HS-5 (cell line): ENCODE measurements around the gene SPECC1.
A peak's percentile ranks its signal among the peaks of the same experiment; 100 is the strongest.
"Not testable (repeated sequence)": the region's sequence is repeated elsewhere in the genome, so short reads cannot be mapped to it uniquely, and the experiment has no call there.

Experiments
- DNase-seq: peaks from one replicate; pipeline ENCODE4 v3.0.0-alpha.2; 2012; ENCODE audit warnings: low read depth

The SPECC1 gene

DNA sequence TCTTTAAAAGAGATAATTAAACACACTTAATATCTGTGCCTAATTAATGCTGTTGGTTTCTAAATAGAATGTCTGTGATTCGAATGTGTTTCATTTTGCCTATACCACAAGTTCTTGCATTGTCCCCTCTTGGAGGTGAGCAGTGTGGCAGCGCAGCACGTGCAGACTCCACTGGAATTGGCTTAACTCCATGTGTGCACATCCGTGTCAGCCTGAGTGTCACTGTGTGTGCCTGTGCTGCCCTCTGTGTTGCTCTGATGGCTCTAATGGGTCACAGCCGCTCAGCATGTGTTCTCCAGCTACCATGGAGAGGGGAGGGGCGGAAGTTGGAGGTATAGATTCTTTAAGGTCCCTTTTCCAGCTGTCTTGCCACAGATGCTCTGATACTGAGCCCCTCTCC is 226.6 kb downstream of the SPECC1 start:
- DNase-seq: no peak

DNA sequence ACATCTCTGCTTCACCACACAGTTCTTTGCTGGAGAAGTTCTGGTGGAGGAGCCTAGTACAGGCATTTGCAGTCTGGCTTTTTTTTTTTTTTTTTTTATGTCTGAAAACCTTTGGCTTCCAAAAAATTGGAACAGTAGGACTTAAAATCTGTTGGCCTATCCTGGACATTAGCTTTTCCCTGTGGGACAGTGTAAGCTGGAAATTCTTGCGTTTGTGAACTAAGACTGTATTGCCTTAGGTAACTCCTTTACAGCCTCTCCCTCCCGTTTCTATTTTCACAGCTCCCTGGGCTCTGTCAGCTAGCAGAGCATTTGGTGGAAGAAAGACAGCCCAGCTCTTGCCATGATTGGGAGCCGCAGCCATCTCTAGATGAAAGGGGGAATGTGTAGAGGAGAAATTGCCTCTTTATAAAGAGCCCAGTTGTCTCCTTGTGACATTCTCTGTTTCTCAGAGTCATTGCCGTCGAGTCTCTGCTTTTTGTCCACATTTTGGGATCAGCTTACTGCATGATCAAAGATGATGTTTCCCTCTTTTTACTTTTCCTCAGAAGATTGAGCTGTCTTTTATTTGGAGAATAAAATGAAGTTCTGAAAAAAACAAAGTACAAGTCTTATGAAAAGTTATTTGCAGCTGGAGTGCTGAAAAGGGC is 227.5 kb downstream of the SPECC1 start:
- no peak for DNase-seq

DNA sequence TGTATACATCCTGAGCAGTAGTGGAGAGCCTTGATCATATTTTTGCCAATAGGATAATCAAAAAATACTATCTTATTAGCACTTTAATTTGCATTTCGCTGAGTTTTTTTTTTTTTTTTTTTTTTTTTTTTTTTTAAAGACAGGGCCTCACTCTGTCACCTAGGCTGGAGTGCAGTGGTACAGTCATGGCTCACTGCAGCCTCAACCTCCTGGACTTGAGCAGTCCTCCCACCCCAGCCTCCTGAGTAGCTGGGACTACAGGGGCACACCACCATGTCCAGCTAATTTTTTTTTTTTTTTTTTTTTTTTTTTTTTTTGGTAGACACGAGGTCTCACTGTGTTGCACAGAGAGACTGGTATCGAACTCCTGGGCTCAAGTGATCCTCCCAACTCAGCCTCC is 230.6 kb downstream of the SPECC1 start:
- DNase-seq: not testable (repeated sequence)

DNA sequence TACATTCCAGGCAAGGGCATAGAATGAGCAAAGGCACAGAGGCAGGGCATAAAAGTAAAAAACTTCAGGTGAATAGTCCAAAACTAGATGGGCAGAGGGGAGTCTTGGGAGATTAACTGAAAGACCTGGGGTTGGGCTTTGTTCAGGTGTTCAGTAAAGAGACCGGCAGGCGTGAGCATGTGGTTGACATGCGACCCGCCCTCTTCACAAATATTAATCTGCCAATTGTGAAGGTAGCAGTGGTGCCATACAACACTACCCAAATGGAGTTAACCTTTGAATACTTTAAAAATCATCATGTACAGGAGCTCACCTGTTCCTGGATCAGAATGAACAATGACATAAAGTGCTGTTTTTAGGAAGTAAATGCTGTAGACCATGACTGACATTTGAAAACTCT is 232.7 kb downstream of the SPECC1 start:
- DNase-seq: no peak

DNA sequence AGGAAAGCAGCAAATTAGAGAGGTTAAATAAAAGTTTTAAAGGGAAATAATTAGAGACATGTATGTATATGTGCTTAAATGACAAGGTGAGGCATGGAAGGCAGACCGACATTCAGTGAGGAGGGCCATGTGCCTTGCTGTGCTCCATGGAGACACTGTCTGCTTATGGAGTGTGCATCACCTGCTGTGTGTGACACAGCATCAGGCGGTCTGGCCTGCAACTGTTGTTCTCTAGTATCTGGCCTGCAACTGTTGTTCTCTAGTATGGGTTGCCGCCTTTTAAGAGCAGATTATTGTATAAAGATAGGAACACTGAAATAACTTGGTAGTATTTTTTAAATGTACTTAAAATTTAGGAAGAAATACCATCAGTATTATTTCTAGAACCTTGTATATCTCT is 233.1 kb downstream of the SPECC1 start:
- DNase-seq: no peak

DNA sequence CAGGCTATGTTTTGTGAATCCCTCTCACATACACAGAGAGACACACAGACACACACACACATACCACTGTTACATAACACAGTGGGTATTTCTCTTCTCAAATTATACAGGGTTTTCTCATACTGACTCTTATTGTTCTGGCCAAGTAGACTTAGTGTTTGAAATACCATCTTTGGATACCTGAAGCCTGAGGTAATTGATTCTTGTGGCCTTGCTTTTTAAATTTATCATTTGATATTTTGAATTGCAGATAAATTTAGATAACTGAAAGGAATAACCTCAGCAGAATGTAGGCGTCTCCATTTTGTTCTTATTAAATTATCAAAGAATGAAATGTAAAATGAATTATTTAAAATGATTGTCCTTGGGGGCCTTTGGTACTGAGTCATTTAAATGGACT is 234.4 kb downstream of the SPECC1 start:
- DNase-seq: no peak

DNA sequence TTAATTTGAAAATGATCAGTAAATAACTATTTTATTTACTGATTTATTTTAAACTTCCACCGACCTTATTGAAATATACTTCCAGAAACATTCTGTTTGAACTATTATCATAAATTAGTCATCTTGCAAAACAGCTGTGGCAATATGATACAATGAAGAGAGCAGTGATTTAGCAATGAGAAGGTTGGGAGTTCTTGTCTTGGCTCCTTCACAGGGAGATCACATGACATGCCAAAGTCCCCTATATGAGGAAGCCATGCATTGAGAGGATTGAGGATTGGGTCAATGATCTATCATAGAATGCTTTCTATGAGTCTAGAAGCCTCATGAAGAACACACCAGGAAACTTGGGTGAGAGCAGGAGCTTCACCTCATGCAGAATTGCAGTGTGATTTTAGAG is 235.5 kb downstream of the SPECC1 start:
- no peak for DNase-seq

DNA sequence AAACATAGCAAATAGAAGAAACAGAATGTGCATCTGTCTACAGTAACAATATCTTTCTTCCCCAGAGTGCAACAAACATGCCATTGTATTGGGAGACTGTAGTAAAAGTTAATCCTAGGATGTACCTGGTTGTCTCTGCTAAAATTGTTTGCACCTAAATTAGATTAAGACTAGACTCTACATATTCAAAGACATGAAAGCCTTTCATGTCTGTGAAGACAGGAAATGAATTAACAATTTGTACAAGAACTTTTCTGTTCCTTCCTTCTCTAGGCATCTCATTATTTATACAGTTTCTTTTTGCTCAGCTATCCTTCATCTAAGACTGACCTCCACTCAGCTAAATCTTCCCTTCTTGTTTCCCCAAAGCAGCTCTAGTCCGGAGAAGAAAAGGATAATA is 237.5 kb downstream of the SPECC1 start:
- DNase-seq: no peak

DNA sequence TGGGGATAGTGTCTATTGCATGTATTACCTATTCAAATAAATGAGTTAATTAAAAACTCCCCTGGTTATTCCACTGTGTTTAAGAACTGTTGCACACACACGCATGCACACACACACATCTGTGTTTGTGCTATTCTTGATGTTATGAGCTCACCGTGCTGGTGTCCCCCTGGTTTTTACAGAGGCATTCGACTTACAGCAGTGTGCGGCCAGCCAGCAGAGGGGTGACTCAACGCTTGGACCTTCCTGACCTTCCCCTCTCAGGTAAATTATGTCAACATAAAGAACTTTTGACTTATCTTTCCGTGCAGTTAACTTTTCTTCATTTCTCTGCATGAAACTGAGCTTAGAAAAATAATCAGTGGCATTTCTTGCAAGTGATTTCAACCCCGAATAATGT is 244.2 kb downstream of the SPECC1 start:
- no peak for DNase-seq

DNA sequence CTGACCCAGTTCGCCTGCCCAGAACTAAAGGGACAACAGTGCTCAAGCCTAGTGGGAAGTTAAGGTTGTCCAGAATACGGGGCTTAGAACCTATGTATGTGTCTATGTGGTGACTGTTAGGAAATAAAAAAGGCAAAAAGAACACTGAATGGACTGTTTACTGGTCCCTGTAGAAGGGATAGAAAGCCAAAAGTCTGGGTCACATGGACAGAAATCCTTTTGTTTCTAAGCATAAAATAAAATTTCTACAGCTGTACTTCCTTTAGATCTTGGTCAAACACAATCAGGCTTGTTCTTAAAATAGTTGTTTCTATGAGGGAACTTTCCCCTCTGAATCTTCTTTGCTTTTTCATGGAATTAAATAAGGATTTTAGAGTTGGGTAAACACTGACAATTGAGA is 245.4 kb downstream of the SPECC1 start:
- DNase-seq: no peak

DNA sequence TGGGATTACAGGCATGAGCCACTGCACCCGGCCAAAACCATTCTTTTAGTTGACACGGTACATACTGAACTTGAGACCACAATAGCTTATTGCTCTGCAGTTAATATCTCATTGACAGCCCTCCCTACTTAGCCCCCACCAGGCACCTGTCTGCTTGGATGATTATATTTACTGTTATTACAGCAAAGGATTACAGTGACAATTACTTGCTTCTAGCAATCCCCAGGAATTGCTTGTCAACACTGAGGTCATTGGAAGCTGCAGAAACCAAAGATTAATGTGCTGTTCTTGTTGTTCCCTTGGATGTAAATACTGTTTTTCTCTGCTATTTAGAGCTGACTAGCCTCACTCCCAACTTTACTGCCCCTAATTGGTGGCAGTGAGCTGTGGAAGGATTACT is 247.0 kb downstream of the SPECC1 start:
- DNase-seq: no peak

DNA sequence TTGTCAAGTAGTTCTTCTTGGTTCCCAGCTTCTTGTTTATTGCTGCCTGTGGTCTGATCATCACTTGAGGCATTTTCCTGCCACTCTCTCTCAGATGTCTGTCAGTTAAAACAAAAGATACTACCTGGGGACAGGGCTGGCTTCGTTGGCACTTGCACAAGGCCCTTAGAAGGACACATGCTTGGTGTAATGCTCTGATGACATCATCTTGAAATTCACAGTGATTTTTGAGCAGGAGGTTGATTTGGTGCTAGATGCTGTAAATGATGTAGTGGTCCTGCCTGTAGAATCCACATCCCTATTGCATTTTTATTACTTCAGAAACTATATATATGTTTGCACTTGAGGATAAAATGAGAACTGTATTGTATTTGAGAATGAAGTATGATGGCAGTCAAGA is 247.8 kb downstream of the SPECC1 start:
- no peak for DNase-seq

DNA sequence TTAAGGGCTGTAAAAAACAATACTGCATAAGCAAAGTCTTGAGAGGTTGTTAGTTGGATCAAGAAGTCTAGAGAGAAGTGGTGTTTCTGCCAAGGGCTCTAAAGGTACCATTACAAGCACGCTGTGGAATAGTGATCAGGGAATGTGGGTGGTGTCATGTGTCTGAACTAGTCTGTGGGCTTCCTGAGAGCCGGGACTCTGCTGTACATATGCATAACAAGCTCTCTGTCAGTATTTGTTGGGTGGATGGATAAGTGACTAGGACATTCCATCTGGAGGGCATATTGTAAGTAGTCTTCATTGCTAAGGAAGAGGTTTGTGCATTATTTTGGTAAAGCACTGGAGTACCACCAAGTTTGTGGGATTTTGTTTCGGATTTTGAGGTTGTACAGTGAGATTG is 248.6 kb downstream of the SPECC1 start:
- DNase-seq: no peak

DNA sequence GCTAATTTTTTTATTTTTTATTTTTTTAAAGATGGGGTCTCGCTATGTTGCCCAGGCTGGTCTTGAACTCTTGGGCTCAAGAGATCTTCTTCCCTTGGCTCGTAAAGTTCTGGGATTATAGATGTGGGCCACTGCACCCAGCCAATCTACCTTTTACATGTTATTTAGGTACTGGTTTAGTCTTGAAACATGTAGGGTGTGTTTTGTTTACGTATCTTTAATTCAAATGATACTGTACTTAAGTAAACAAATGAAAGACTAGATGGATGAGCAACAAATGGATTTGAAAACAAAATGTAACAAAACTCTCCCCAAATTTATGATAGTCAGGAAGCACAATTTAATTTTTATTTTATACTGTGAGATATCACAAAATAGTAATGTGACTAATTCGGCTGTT is 250.5 kb downstream of the SPECC1 start:
- no peak for DNase-seq

DNA sequence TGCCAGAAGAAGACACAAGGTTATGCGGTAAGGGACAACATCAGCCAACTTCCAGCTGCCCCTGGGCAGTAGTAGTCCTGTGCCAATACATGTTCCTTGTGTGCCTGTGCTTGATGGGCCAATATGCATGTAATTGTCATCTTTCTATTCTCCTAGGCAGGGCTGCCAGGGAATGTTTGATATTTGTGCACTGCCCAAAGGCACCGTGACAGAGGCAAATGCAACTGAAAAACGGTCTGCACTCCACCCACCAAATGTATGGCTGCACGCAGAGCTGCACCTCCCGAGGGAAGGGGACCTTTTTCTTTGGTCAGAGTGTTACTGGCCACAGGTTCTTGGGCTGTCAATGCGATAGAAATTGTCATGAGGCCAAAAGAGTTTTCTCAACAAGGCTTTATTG is 251.1 kb downstream of the SPECC1 start:
- no peak for DNase-seq

DNA sequence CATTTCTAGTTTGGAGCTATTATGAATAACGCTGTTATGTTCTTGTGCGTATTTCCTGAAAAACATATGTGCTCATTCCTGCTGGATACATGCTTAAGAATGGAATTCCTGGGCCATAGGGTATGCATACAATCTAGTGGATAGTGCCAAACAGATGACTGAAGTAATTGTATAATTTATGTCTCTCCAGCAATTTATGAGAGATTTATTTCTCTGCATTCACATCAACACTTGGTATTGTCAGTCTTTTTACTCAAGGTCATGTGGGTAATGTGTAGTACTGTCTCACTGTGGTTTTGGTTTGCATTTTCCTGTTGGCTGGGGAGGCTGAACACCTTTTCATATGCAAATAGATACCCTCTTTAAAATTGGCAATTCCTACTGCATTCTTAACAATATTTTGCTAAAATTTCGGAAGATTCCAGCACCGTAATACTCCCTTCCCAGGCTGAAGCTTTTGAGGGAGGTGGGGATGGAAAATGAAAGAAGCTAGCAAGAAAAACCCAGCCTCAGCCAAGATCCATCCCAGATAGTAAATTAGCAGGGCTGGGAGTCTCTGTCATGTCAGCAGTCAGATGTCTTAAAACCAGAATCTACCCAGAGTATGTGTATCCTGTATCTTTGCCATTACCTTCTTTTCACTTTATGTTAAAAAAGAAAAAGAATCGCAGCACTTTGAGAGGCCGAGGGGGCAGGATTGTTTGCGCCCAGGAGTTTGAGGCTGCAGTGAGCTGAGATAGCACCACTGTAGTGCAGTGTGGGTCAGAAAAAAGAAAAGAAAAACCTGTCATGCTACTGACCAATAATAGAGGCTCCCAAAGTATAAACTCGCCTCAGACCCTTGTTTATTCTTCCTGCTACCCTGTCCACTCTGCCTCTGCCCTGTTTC is 253.3 kb downstream of the SPECC1 start:
- no peak for DNase-seq

DNA sequence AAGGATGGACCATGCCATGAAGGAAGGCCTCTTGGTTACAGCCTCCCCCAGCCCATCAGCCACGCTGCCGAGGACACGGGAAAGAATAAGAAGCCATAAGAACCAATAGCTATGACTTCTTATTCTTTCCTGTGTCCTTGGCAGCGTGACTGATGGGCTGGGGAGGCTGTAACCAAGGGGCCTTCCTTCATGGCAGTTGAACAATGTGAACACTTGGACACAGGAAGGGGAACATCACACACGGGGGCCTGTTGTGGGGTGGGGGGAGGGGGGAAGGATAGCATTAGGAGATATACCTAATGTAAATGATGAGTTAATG is 253.9 kb downstream of the SPECC1 start:
- not testable (repeated sequence) for DNase-seq

DNA sequence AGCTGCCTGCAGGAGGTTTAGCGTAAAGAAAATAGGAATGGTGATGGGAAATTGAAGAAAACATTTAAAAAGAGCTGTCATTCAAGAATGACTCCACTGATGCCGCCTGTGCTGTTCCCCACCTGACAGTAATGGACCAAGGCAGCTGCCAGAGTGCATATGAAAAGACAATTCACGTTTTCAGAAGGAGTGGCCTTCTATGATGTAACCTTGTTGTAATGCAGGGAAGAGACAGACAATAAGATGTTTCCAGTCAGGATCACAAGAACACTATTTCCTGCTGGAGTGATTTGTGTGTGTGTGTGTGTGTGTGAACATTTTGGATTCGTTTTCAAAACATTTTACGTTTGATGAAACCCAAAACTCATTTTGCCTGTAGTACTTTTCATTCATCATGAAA is 254.4 kb downstream of the SPECC1 start:
- peak; percentile 5 for DNase-seq

DNA sequence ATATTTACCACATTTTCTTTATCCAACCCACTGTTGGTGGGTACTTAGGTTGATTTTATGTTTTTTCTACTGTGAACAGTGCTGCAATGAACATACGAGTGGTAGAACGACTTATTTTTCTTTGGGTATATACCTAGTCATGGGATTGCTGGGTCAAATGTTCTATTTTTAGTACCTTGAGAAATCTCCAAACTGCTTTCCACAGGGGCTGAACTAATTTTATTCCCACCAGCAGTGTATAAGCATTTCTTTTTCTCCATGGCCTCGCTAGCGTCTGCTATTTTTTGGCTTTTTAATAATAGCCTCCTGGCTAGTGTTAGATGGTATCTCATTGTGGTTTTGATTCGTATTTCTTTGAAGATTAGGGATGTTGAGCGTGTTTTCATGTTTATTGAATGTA is 255.8 kb downstream of the SPECC1 start:
- DNase-seq: no peak

DNA sequence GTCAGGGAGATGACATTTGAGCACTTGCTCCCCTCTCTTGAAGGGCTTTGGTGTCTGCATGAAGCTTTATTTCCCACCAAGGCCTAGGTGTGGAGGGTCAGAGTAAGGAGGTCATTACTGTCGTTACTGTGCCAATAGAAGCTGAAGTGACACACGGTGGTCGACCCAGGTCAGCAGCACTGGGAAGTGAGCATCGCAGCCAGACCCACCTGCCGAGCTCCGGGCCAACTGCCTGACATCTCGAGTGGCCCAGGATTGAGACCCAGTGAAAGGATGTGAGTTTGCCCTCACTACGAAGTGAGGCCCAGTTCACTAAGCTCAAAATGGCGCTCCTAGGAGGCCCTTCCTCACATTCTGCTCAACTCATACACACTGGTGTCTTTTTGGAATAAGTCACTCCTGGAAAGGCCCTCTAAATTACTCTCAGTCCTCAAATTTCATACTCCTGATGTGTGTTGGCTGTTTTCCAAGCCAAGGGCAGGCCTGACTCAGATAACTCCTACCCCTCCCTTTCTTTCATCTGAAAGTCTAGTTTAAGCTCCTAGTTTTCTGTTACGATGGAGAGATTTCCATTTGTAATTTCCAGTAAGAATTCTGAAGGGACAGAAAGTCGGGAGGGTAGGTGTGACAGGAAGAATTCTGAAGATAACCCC is 257.8 kb downstream of the SPECC1 start:
- peak; percentile 40 for DNase-seq

DNA sequence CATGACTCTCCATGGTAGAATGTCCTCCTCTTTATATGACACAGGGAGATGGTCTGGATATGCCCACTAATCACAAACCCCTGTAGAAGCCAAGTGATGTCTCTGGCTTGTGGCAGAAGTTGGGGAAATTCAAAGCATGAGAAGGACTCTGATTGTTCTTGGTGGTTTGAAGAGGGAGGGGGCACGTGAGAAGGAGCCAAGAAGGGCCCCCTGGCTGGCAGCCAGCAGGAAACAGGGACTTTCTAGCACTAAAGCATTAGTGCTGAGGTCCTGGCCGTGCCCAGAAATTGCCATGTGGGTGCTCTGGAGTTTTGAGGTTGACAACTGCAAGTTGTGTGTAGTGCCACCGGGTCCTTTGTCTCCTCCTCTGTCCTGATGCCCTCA is 258.3 kb downstream of the SPECC1 start:
- no peak for DNase-seq

DNA sequence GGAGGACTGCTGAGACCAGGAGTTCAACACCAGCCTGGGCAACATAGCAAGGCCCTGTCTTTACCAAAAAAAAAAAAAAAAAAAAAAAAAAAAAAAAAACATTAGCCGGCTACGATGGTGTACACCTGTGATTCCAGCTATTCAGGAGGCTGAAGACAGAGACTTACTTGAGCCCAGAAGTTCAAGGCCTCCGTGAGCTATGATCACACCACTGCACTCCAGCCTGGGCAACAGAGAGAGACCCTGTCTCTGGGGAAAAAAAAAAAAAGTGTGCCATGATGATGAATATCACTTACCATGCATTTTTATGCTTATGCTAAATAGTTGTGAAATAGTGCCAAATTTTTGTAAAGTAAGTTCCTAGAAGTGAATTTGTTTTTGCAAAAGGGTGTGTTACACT is 261.2 kb downstream of the SPECC1 start:
- DNase-seq: no peak

DNA sequence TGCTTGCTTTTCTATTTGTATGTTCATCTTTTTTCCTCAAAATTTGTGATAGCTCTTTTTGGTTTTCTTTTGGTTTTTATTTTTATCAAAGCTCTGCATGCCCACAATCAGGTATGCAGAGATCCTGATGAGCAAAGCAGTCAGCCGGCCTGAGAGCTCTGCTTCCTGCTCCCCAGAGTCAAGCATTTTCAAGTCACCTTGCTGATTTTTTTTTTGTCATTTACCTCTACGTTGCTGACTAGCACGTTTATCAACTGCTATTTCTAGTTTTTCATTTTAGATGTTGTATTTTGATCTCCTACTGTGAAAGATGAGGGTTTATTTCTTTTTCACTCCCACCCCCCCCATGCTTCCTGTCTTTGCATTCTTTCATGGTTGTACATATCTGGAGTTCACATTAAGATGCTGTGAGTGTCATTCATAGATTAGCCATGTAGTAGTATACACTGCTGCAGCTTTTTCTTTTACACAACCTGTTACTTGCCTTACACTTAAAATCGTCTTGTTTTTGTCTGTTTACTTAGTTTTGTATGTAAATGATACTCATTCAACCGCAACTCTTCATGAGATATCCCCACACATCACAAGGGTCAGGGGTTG is 262.0 kb downstream of the SPECC1 start:
- DNase-seq: no peak
